GM18526 (cell line): ENCODE data around the gene THSD7A.

Experiments used
- POLR2A ChIP-seq: IDR thresholded peaks from 3 replicates; pipeline ENCODE4 v1.6.1; 2011; ENCODE audit not compliant: insufficient read length; ENCODE audit errors: extremely low read depth

The THSD7A gene

DNA sequence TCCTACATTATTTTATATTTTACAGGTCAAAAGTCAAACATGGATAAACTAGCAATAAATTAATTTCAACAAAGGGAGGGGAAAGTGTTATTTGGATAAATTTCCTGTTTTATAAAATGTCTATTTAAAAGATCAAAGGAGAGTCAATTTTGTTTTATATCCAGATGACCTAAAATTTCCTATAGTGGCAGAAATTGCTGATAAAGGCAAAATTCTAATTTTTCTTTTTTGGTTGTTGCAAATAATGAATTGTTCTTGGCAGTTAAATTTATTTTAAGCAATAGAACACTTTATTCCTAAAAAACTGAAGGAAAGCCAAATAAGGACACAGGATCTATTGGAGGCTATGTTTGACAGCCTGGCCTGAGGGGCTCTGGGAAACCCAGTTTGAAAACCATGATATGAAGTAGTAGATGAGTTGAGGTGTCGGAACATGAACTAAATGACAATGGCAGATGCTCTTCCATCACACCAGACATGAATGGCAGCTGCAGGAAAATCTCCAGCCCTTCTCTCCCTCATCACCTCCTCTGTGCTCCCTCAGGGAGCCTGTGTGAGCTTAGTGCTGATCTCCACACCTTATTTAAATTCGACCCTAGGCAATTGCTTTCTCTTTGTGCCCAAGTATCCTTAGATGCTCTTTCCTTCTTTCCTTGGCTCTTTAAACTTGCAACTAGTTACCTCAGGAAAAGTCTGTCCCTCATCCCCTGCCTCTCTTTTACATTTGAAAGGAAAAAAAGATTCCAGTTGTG lies 395.0 kb downstream of the THSD7A start:
- TF ChIP-seq POLR2A = no peak

DNA sequence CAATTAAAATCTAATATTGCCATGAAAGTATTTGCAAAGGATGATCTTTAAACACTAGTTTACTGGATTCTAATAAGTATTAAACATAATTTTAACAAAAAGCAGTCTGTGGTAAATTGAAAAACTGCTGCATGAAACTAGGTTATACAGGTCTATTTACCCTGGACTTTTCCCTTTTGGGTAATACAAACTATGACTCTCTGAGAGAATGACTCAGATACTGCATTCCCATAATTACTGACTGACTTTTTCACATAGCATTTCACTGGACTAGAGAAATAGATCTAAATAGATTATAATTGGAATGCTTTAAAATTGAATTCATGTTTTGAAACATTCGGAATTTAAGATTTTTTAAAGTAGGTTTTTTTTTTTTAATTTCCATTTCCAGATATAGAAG lies 395.7 kb downstream of the THSD7A start:
- TF ChIP-seq POLR2A = no peak

DNA sequence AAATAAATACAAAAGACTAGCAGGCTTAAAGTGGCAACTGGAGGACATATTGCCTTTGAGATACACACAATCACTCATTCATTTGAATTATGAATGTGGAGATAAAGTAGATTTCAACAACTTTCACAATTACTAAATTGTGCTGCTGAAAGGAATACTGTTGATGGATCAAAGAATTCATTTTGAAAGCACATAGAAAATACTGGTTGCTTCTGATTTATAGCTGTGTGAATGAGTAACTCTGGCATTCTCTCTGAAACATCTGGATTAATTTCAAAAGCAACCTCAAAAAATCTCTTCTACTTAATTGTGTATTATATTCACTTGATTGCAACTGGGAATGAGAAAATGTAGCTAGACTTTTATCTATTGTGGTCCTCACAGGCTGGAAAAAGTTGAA lies 397.6 kb downstream of the THSD7A start:
- TF ChIP-seq POLR2A = no peak

DNA sequence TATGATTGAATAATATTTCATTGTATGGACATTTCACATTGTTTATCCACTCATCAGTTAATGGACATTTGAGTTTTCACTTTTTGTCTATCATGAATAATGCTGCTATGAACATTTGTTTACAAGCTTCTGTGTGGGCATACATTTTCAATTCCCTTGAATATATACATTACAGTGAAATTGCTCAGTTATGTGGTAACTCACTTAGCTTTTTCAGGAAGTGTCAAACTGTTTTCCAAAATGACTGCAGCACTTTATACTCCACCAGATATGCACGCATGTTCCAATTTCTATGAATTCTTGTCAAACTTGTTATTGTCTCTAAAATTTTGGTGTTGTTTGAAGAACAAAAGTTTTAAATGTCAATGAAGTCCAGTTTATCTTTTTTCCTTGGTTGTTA lies 401.2 kb downstream of the THSD7A start:
- TF ChIP-seq POLR2A = no peak

DNA sequence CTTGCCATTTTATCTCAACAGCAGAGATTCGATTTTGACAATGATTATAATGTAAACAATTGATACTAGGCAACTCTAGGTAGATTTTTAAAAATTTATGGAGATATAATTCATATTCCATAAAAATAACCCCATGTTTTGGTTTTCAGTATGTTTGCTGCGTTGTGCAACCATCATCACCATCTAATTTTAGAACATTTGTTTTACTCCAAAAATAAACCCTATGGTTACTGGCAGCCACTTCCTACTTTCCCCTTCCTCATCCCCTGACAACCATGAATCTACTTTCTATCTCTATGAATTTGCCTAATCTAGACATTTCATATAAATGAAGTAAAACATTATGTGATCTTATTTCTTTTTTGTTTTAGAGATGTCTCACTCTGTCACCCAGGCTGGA lies 401.9 kb downstream of the THSD7A start:
- no peak for TF ChIP-seq POLR2A

DNA sequence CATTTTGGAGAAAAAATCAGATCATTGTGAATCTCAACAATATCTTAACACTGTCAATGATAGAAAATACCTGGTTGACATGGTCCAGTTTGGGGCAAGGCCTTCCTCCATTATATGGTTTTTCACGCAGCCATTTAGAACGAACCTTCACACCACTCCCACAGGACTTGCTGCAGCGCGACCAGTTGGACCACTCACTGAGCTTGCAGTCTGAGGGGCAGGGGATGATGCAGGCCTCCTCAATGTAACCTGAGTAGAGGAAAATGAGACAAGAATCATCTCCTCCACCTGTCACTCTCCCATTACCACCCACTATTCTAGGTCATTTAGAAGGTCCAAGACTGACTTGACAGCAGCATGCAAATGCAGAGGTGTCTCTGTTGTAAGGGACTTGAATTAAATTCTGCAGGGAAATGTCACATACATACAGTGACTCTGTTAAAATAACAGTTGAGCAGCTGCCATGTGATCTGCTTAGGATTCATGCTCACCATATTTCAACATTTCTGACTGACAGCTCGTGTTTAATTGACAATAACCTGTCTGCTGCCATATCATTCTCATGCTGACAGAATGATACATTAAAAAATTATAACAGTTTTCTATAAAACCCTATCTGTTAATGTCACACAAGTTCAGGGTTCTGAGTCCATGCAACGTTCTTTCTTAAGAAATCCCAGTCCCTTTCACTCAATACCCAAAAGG lies 403.0 kb downstream of the THSD7A start:
- TF ChIP-seq POLR2A = no peak

DNA sequence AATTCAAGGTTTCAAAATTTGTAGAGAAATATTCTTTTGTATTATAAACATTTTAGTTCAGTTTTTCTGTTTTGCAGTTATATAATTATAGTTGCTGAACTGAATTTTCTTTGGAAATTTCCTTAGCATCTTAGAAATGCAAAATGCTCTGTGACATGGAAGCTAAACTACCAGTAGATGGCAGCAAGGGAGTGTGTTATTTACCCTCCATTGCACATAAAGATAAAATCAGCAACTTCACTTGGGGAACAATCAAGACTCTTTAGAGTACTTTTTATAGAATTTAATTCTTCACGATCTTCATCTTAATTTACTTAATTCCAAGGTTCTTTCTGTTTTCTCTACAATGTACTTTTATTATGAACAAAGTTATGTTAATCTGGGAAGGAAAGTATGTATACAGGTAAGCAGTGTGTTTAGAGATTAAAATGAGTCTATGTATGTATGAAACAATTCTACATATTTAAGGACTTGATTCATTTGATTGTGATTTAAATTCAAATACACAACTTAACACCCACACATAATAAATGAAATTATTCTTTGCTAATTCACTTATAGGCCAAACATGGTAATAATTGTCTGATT lies 404.2 kb downstream of the THSD7A start:
- TF ChIP-seq POLR2A = no peak

DNA sequence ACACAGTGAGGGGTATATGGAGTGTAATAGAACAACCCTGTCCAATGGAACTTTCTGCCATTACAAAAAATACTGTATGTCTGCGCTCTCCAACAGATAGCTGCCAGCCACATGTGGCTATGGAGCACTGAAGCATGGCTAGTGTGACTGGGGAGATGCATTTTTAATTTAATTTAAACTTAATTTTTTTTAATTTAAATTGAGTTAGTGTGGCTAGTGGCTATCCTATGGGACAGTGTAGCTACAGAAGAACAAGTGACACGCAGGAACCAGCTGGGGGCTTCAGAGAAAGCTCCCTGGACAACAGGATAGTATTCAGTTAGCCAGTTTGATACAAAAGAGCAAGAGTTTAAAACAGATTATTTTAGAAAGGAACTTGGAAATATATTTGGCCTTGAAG lies 408.0 kb downstream of the THSD7A start:
- no peak for TF ChIP-seq POLR2A

DNA sequence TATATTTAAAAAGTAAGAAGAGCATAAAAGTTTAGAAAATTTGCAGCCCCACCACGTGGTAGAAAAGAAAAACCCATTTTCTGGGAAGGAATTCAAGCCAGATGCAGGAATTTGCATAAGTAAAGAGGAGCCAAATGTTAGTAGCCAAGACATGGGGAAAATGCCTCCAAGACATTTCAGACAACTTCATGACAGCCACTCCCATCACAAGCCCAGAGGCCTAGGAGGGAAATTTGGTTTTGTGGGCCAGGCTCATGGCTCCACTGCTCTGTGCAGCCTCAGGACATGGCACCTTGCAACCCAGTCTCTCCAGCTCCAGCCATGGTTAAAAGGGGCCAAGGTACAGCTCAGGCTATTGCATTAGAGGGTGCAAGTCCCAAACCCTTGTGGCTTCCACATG lies 411.9 kb downstream of the THSD7A start:
- TF ChIP-seq POLR2A = no peak

DNA sequence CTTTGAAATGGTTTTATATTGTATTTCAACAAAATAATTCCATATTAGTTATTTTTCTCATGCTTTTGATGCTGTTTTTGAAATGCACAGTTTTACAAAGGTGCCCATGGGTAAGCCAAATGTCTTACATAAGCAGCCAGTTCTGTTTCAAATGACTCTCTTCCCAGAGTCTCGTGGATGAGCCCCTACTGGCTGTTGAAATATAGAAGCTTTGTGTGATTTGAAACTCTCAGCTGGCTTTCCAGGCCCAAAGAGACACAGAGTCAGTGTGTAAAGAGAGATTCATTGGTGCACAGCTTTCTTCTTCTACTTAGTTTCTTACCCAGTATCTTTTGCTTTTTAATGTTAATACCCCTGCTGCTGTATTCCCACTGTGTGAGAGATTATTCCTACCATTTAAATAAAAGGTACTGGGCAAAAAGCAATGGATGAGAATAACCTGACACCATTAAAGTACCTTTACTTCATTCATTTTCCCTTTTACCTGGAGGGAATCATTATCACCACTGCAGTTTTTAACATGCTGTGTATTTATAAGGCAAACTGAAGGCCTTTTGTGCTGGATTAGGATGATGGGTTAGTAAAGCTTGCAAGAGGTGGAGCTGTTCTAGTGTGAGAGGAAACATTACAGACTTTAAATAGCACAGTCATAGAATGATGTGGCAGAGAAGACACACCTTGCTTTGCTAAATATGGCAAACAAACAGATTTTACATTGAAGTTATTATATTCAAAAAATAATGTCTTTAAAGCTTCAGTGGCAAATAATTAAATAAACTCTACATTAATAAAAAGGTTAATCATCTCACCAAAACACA lies 415.1 kb downstream of the THSD7A start:
- TF ChIP-seq POLR2A = no peak

DNA sequence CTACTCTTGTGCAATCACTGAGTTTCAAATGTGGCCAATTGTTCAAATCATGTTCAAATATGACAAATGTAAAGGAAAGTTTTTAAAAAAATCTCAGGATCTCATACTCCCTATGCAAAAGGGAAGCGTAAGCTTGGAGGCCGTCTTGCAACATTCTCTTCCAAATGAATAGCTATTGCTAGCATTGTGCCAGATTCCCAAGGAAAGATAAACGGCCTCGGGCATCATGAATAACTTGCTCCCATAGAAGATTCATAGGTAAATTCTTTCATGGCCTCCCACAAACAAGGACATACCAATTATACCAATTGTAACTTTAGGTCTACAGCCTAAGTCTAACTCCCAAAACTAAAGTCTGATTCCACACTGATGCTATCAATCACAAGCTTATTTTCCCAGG lies 416.9 kb downstream of the THSD7A start:
- TF ChIP-seq POLR2A = no peak

DNA sequence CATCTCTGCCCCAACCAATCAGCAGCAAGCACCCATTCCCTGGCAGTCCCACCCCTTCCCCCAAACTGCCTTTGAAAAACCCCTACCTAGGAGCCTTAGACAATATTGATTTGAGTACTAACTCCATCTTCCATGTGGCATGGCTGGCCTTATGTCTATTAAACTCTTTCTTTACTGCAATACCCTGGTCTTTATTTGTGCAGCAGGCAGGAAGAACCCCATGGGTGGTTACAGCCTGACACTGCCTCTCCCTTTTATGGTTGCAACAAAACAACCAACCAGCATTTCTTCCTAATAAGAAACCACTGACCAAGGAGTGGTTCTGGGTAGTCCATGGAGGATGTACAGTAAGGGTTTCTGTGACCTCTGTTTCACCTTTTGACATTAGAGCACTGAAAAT lies 418.1 kb downstream of the THSD7A start:
- no peak for TF ChIP-seq POLR2A

DNA sequence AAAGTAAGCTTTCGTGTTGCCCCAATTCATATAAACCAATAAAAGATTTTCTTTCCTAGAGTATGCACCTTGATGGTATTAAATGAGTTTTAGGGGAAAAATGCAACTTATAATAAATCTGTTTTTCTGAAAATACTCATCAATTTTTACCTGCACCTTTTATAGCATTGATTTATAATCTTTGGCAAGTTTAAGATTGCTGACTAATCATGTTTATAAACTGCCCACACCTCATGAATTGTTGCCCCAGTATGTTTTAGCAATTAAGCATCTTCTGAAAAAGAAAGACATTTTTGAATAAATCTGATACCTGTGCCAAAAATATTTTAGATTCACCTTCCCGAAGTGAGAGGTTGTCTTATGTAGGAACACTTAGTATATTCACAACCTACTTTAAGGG lies 420.0 kb downstream of the THSD7A start:
- no peak for TF ChIP-seq POLR2A

DNA sequence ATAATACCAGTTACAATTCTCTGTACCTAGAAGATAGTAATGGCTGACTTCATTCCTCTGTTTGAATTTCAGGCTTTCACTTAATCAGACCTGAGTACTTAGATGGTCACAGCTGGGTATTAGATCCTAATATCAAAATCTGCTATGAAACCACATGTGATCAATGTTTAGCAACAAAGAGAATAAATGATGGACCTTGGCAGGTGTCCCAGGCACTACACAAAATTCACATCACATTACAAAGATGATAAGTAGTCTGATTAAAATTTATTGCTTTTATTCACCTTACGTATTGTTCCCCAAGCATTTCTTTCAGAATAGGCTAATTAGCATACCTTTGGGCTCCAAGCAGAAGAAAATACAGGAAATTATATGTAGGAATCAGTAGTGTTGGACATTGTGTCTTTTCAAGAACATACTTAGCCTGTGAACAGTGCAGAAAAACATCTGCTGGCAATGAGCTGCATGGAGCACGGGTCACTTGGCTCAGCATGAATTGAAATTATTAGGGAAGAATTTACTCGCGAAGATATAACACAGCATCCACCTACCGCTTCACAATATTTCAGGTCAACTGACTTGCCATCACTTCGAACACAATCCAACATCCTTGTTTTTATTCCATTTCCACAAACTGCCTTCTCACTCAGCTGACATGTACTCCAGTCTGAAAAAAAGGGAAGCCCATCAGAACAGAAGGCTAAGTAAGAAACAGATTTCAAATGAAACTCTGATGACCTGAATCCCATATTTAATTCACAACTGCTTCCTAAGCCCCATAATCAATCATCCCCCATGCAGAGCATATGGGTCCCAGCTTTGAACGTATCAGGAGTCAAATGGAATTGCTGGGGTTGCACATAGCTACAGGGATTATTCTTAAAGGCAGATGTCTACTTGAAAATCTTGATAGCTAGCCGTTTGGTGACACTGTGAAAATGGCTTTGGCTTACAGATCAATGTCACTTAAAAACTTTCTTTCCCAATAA lies 421.0 kb downstream of the THSD7A start:
- no peak for TF ChIP-seq POLR2A

DNA sequence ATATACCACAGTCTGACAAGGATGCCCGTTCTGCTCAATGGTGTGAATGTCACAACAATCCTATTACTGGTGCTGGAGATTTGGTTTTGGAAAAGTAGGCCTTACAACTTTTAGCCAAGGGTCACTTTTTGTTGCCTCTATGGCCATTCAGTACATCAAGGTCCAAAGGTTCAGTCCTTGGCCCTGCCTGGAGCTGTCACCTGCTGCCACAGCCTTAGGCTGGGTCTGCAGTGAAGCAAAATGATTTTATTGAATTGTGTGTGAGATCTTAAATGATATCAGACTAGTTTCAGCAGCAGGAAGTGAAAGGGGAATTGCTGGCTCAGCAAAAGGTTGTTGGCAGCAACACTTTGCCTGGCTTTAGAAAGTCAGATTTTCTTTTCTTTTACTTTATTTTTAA lies 427.6 kb downstream of the THSD7A start:
- TF ChIP-seq POLR2A = no peak

DNA sequence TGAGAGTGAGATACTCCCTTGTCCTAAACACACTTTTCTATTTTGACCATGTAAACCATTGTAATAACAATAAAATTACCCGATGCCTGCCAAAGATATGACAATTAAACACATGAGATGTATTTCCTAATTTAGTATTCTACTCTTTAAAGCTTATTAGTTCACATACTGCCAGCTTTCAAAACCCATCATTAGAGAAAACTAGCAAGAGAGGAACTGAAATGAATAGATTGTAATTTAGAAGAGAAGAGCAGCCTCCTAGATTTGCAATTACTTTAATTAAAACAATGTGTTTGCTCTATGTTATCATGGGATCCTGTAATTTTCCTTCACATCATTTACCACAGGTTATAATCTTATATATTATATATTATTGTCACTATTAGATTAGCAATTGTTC lies 428.2 kb downstream of the THSD7A start:
- no peak for TF ChIP-seq POLR2A
